Measurements from ENCODE around the gene SLITRK3. TPM values are rescaled to one million over a fixed set of nuclear protein-coding genes. Genes with fewer than 3 reads are reported as not detected.

SLITRK3 gene
- total and polyA plus RNA-seq, 2 experiments from 2014 or later, result 1.2 to 1.7 TPM

DNA sequence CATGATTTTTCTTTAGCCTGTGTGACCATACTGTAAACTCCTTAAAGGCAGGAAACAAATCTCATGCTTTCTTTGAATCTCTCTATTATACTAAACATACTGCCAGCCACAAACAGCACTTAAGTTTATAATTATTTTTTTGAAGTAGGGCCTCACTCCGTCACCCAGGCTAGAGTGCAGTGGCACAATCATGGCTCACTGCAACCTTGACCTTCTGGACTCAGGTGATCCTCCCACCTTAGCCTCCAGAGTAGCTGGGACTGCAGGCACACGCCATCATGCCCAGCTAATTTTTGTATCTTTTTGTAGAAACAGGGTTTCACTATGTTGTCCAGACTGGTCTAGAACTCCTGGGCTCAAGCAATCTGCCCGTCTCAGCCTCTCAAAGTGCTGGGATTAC, 14.5 kb upstream of the SLITRK3 start (continued):
- TF ChIP-seq ZNF462 (CRISPR knock-in tag; IDR thresholded peaks at IDR 0.05) (no peak), EZH2 (IDR thresholded peaks at IDR 0.05; ENCODE audit: low read depth, unreplicated experiment) (no peak), CTCF (conservative IDR thresholded peaks at IDR 0.05; ENCODE audit: low read depth in 2 of 2) (no peak), ZNF114 (CRISPR knock-in tag; IDR thresholded peaks at IDR 0.05) (no peak), CREB1 (CRISPR knock-in tag; IDR thresholded peaks at IDR 0.05; ENCODE audit: low read depth) (no peak)

- Histone ChIP-seq H3F3A (replicated peaks; ENCODE audit: low read depth) (no peaks in the 10 kb centered on the region), H3K4me3 (no peak overlapping the region), H3K27ac (ENCODE audit: low read depth) (no peak overlapping the region), H3K9me2 (ENCODE audit: insufficient read depth) (no peaks in the 10 kb centered on the region), H3K4me2 (no peak overlapping the region), H4K20me1 (replicated peaks; ENCODE audit: insufficient read depth) (no peaks in the 10 kb centered on the region), H3K4me1 (ENCODE audit: insufficient read depth) (no peaks in the 10 kb centered on the region), H3K36me3 (ENCODE audit: insufficient read depth) (no peaks in the 10 kb centered on the region), H3K79me2 (replicated peaks; ENCODE audit: insufficient read depth) (no peaks in the 10 kb centered on the region), H3K27me3 (ENCODE audit: insufficient read depth) (peaks cover 7% of the 10 kb centered on the region), H2AFZ (no peak overlapping the region)
- TF ChIP-seq CTCF (conservative IDR thresholded peaks at IDR 0.05; ENCODE audit: low read depth in 2 of 2), result peak in 1 of 2 experiments; percentile 55; a peak in 3 of 4 replicates
- no peak for TF ChIP-seq STAT1 (IDR thresholded peaks at IDR 0.05; ENCODE audit: unreplicated experiment)
- TF ChIP-seq POLR2AphosphoS5 (IDR thresholded peaks at IDR 0.05; ENCODE audit: low read depth), result no peak
- Mint-ChIP-seq H3K27me3 (ENCODE audit: insufficient read depth, low read depth, poor library complexity) (peaks cover 1% of the 10 kb centered on the region), H3K9me3 (no peaks in the 10 kb centered on the region), H3K4me1 (peaks cover 8% of the 10 kb centered on the region), H3K27ac (no peak overlapping the region), H3K4me3 (no peak overlapping the region), H3K36me3 (ENCODE audit: low read depth) (no peaks in the 10 kb centered on the region)
- peak; percentile 13 for DNase-seq (ENCODE audit: low spot score)
- ATAC-seq, result no peak
Measured at GRCh38 chr3:165210132-165210531, 13.9 kb upstream of the SLITRK3 start.

All from GM23338 (cell line).